ENCODE data around the gene SLC26A2. TPM values are rescaled to one million over a fixed set of nuclear protein-coding genes. Genes with fewer than 3 reads are reported as not detected.

SLC26A2 gene

GRCh38 chr5:150034662-150035061, 74.1 kb downstream of the SLC26A2 start:
- no peak overlapping the region for H2BK15ac ChIP-seq (replicated peaks; ENCODE audit: low read depth)
- no peak overlapping the region for H4K5ac ChIP-seq (ENCODE audit: low read length)
- H3K4me3 ChIP-seq (ENCODE audit: low read length): no peak overlapping the region
- no peak overlapping the region for H4K8ac ChIP-seq (ENCODE audit: low read depth, low read length)
- H2AK5ac ChIP-seq (ENCODE audit: low read length): no peak overlapping the region
- H3K18ac ChIP-seq (ENCODE audit: low read length): no peak overlapping the region
- no peak overlapping the region for H2BK120ac ChIP-seq (ENCODE audit: low read depth, low read length)
- no CpG with 5 or more reads among the region's 4 CpGs for WGBS (ENCODE audit: extremely low coverage, insufficient coverage, low lambda C conversion rate)
- no peak overlapping the region for H3K9ac ChIP-seq (ENCODE audit: low read length)
- peaks cover 9% of the 10 kb centered on the region for H3K36me3 ChIP-seq (ENCODE audit: control insufficient read depth, insufficient read depth, low read length)
- H3K27ac ChIP-seq (ENCODE audit: low read depth, low read length): no peak overlapping the region
- no peaks in the 10 kb centered on the region for H3K27me3 ChIP-seq (ENCODE audit: insufficient read depth, low read length, poor library complexity)
- no peak overlapping the region for H2BK5ac ChIP-seq (ENCODE audit: low read length)
- no peak overlapping the region for H3K4ac ChIP-seq (ENCODE audit: low read depth, low read length)
- no peak overlapping the region for H3K56ac ChIP-seq (ENCODE audit: low read length)
- no peak overlapping the region for H3K4me2 ChIP-seq (ENCODE audit: low read length)
- no peak overlapping the region for H3K23ac ChIP-seq (ENCODE audit: low read length)
- no peaks in the 10 kb centered on the region for H3K79me1 ChIP-seq (ENCODE audit: low read length)
- H3K4me1 ChIP-seq (ENCODE audit: control insufficient read depth, low read depth, low read length): no peaks in the 10 kb centered on the region
- H3K79me2 ChIP-seq (ENCODE audit: control insufficient read depth, insufficient read depth, low read length): no peaks in the 10 kb centered on the region
- no peak for DNase-seq

- Histone ChIP-seq H3K4me3 (ENCODE audit: low read length) (no peak overlapping the region), H3K36me3 (ENCODE audit: control insufficient read depth, insufficient read depth, low read length) (peaks cover 9% of the 10 kb centered on the region), H3K18ac (ENCODE audit: low read length) (no peak overlapping the region), H3K4me1 (ENCODE audit: control insufficient read depth, low read depth, low read length) (no peaks in the 10 kb centered on the region), H2AK5ac (ENCODE audit: low read length) (no peak overlapping the region), H2BK120ac (ENCODE audit: low read depth, low read length) (no peak overlapping the region), H2BK15ac (replicated peaks; ENCODE audit: low read depth) (no peak overlapping the region), H3K4ac (ENCODE audit: low read depth, low read length) (no peak overlapping the region), H3K4me2 (ENCODE audit: low read length) (no peak overlapping the region), H4K5ac (ENCODE audit: low read length) (no peak overlapping the region), H3K27me3 (ENCODE audit: insufficient read depth, low read length, poor library complexity) (no peaks in the 10 kb centered on the region), H4K8ac (ENCODE audit: low read depth, low read length) (no peak overlapping the region), H3K9ac (ENCODE audit: low read length) (no peak overlapping the region), H3K79me1 (ENCODE audit: low read length) (no peaks in the 10 kb centered on the region), H3K27ac (ENCODE audit: low read depth, low read length) (no peak overlapping the region), H3K79me2 (ENCODE audit: control insufficient read depth, insufficient read depth, low read length) (no peaks in the 10 kb centered on the region), H3K23ac (ENCODE audit: low read length) (no peak overlapping the region), H2BK5ac (ENCODE audit: low read length) (no peak overlapping the region), H3K56ac (ENCODE audit: low read length) (no peak overlapping the region)
- WGBS (ENCODE audit: extremely low coverage, insufficient coverage, low lambda C conversion rate): no CpG with 5 or more reads among the region's 7 CpGs
- DNase-seq: no peak
Observed at GRCh38 chr5:150035139-150035895, 74.8 kb downstream of the SLC26A2 start.

- no peak for DNase-seq
- peaks cover 8% of the 10 kb centered on the region for H3K36me3 ChIP-seq (ENCODE audit: control insufficient read depth, insufficient read depth, low read length)
Observed at GRCh38 chr5:150036513-150036912, 76.0 kb downstream of the SLC26A2 start.

More at GRCh38 chr5:150036513-150036912, 76.0 kb downstream of the SLC26A2 start:
- H3K79me2 ChIP-seq (ENCODE audit: control insufficient read depth, insufficient read depth, low read length): no peaks in the 10 kb centered on the region
- no peak overlapping the region for H2AK5ac ChIP-seq (ENCODE audit: low read length)
- no peak overlapping the region for H3K56ac ChIP-seq (ENCODE audit: low read length)
- no peak overlapping the region for H4K5ac ChIP-seq (ENCODE audit: low read length)
- H4K8ac ChIP-seq (ENCODE audit: low read depth, low read length): no peak overlapping the region
- H2BK5ac ChIP-seq (ENCODE audit: low read length): no peak overlapping the region
- no peak overlapping the region for H3K4me3 ChIP-seq (ENCODE audit: low read length)
- H3K79me1 ChIP-seq (ENCODE audit: low read length): no peaks in the 10 kb centered on the region
- no CpG with 5 or more reads among the region's 9 CpGs for WGBS (ENCODE audit: extremely low coverage, insufficient coverage, low lambda C conversion rate)
- H3K4me2 ChIP-seq (ENCODE audit: low read length): no peak overlapping the region
- no peak overlapping the region for H3K23ac ChIP-seq (ENCODE audit: low read length)
- no peak overlapping the region for H3K9ac ChIP-seq (ENCODE audit: low read length)
- no peak overlapping the region for H3K18ac ChIP-seq (ENCODE audit: low read length)
- H3K27ac ChIP-seq (ENCODE audit: low read depth, low read length): no peak overlapping the region
- H2BK15ac ChIP-seq (replicated peaks; ENCODE audit: low read depth): no peak overlapping the region
- H3K4me1 ChIP-seq (ENCODE audit: control insufficient read depth, low read depth, low read length): no peaks in the 10 kb centered on the region
- no peak overlapping the region for H3K4ac ChIP-seq (ENCODE audit: low read depth, low read length)
- H3K27me3 ChIP-seq (ENCODE audit: insufficient read depth, low read length, poor library complexity): no peaks in the 10 kb centered on the region
- no peak overlapping the region for H2BK120ac ChIP-seq (ENCODE audit: low read depth, low read length)

Small RNA genes lying within 50 kb of the gene (small RNA-seq; reads per million reads assigned to genes)
- not detected for gene RF00019 (ENCODE audit: insufficient read depth)

Measured in mesendoderm (in vitro differentiated cells).